ENCODE results near the gene SGCD.

GRCh38 chr5:156407251-156407650 is 80.3 kb downstream of the SGCD start:
- TF ChIP-seq USF2 (CRISPR knock-in tag; IDR thresholded peaks at IDR 0.05) (no peak), CTCF (IDR thresholded peaks at IDR 0.05 in 2 of 3, conservative IDR thresholded peaks at IDR 0.05 in 1 of 3; ENCODE audit: insufficient read depth in 2 of 3, low read depth in 1 of 3, low read length in 3 of 3) (no peak), ZBTB17 (CRISPR knock-in tag; IDR thresholded peaks at IDR 0.05) (no peak), SAFB2 (IDR thresholded peaks at IDR 0.05; ENCODE audit: borderline replicate concordance, low read depth, low read length, severe bottlenecking) (no peak)
